ENCODE data around the gene RGMB. TPM values are rescaled to one million over a fixed set of nuclear protein-coding genes. Genes with fewer than 3 reads are reported as not detected.
A peak's percentile ranks its signal among the peaks of the same experiment; 100 is the strongest.

Gene RGMB
- total RNA-seq, 4 donors from 2014 or later, result 13.0 to 31.7 (median 14.2) TPM

DNA sequence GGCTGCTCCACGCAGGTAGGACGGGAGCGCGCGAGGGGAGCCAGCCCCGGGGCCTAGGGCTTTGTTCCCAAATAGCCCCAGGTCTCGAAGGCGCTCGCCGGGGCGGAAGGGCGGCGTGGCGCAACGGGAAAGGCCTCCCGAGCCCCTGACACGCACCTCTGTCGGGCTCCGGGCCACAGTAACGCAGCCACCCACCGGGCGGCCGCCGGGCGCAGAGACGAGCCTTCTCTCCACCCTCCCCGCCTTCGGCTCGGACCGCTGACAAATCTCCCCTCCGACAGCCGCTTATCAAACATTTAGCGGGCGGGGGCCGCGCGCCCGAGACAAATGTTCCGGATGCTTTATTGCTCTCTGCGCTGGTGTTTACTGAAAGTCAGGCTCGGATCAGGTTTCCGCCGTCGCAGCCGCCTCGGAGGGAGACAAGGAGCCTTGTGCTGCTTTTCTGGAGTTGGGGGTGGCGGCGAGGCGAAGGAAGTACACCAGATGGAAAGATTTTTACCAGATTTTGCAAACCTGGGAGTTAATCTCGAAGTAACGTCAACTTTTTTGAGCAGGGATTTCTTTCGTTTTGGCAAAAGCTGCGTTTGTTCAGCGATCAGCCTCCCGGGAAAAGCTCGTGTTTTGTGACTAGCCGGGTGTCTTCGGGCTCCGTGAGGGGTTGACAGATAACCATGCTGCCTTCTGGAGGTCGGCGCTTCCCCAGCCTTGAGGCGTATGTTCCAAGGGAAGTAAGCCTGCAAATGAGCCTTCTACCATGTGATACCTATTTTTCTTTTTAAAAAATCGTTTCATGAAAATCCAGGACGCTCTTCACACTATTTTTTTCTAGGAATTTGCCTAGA, 950 bp downstream of the RGMB start:
- H3K27me3 ChIP-seq, result peaks cover 0 to 4% (median 0%) of the 10 kb centered on the region in 4 donors
- no peaks in the 10 kb centered on the region for H3K36me3 ChIP-seq
- intact Hi-C loops (cut with DNase I), result no loop called here
- H3K4me3 ChIP-seq, result peak overlapping the region; percentile 74 to 92 (median 84)
- peak overlapping the region; percentile 94 to 97 (median 96) for H3K27ac ChIP-seq
- TF ChIP-seq, protein P1, sequence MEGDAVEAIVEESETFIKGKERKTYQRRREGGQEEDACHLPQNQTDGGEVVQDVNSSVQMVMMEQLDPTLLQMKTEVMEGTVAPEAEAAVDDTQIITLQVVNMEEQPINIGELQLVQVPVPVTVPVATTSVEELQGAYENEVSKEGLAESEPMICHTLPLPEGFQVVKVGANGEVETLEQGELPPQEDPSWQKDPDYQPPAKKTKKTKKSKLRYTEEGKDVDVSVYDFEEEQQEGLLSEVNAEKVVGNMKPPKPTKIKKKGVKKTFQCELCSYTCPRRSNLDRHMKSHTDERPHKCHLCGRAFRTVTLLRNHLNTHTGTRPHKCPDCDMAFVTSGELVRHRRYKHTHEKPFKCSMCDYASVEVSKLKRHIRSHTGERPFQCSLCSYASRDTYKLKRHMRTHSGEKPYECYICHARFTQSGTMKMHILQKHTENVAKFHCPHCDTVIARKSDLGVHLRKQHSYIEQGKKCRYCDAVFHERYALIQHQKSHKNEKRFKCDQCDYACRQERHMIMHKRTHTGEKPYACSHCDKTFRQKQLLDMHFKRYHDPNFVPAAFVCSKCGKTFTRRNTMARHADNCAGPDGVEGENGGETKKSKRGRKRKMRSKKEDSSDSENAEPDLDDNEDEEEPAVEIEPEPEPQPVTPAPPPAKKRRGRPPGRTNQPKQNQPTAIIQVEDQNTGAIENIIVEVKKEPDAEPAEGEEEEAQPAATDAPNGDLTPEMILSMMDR (IDR thresholded peaks at IDR 0.05), result peak in 1 of 6 experiments; percentile 3
- TF ChIP-seq POLR2A (IDR thresholded peaks at IDR 0.05), result peak in 1 of 4 donors; percentile 17
- DNase-seq, result peak; percentile 11
- H3K9me3 ChIP-seq, result no peaks in the 10 kb centered on the region
- WGBS, 2 donors, result 1% methylated on average over 15 to 32 of the region's 64 CpGs
- H3K4me1 ChIP-seq, result peaks cover 13 to 86% (median 32%) of the 10 kb centered on the region in 3 donors

DNA sequence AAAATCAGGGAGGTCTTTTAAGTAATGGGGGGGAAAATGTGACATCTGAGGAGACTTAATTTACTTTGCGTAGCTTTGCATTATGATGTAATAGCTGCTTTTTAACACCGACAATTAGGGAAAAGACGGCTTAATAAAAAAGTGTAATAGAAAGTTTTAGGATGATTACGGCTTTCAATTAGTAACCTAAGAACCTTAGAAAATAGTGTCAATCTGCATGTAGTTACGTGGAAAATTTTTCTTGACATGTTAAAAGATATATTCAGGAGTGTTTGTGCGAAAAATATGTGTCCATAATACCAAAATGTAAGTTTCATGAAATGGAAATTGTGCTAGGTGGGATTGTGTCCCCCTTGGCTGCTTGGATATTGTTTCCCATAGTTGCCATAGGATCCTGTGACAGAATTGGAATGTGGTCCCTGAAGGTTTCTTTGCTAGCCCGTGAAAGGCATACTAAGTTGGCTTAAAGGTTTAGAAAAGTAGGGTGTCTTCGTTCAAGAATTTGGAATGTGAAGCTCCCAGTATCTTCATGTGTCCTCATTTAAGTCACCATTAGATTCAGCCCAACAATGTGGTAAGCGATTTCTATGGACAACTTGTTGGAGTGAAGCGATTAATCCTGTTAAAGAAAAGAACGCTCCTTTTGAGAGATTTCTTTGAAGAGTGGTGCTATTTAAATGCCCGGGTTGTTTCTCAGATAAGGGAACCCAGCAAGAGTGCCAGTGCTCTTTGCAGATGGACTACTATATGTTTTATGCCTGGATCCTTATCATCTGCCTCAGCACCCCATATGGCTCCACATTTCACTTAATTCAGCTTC, 2.0 kb downstream of the RGMB start:
- Histone ChIP-seq H3K4me1 (peaks cover 13 to 86% (median 41%) of the 10 kb centered on the region in 3 donors), H3K9me3 (no peaks in the 10 kb centered on the region), H3K4me3 (peak overlapping the region; percentile 74 to 92 (median 84)), H3K36me3 (peaks cover 0 to 10% (median 0%) of the 10 kb centered on the region in 3 donors), H3K27me3 (no peaks in the 10 kb centered on the region), H3K27ac (peak overlapping the region; percentile 18 to 96 (median 94))
- TF ChIP-seq, protein P1 (IDR thresholded peaks at IDR 0.05), result no peak
- no peak for TF ChIP-seq POLR2A (IDR thresholded peaks at IDR 0.05)
- intact Hi-C loops (cut with DNase I), result no loop called here
- 38 to 40% methylated on average over 12 of the region's 12 CpGs for WGBS, 2 donors
- no peak for DNase-seq

DNA sequence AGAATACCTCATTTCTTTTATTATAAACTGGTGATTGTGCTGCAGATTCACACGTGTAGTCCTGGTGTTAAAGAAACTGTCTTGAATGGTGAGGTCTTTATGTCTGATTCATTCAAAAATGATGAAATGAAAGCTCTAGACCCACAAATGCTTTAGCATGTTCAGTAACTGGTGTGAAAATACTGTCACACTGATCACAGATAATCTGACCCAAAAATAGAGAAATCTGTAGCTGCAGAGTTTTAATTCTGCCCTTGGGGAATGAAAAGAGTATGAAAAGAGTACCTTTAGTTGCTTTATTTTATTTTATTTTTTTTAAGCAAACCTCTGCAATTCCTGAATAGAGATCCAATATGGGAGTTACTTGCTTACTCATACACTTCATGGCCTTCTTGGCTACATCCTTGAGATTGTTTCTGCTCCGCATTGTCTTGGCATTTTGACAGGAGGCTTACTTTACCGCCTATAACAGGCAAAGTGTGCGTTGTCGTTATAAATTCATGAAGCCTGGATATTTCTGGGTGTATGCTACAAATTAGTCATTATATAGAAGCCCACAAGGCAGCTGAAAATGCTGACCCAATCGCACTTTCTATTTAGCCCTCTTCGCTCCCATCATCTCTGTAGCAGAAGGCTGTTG, 2.7 kb downstream of the RGMB start:
- no peak for DNase-seq
- peak overlapping the region; percentile 18 to 96 (median 60) for H3K27ac ChIP-seq
- no peaks in the 10 kb centered on the region for H3K9me3 ChIP-seq
- H3K4me1 ChIP-seq, result peaks cover 13 to 86% (median 41%) of the 10 kb centered on the region in 3 donors
- WGBS, 2 donors, result 24 to 33% methylated on average over 7 of the region's 7 CpGs
- peak overlapping the region; percentile 74 to 92 (median 84) for H3K4me3 ChIP-seq
- no peaks in the 10 kb centered on the region for H3K27me3 ChIP-seq
- H3K36me3 ChIP-seq, result peaks cover 0 to 15% (median 0%) of the 10 kb centered on the region in 3 donors
- intact Hi-C loops (cut with DNase I), result no loop called here
- TF ChIP-seq, protein P1 (IDR thresholded peaks at IDR 0.05), result no peak
- no peak for TF ChIP-seq POLR2A (IDR thresholded peaks at IDR 0.05)

DNA sequence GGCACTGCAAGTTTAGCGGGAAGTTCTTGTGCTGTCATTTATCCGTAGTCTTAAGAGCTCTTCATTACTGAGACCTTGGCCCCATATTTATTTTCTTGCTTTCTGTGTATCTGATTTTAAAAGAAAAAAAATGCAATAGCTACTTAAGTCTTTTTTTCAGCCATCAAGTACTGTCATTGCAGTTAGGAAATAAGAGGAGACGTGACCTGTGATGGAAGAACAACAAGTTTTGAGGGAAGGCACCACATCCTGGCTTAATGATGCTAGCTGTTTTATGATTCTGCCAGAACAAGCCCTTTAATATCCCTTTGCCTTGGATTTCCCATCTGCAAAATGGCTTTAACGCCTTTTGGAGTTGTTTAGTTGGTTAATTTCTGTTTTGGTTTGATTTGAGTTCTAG, 3.8 kb downstream of the RGMB start:
- Histone ChIP-seq H3K4me1 (peaks cover 9 to 86% (median 36%) of the 10 kb centered on the region in 3 donors), H3K9me3 (no peaks in the 10 kb centered on the region), H3K27ac (peak overlapping the region in 2 of 4 donors; percentile 94 to 96), H3K27me3 (no peaks in the 10 kb centered on the region), H3K36me3 (peaks cover 0 to 20% (median 0%) of the 10 kb centered on the region in 3 donors), H3K4me3 (peak overlapping the region in 1 of 4 donors; percentile 87)
- TF ChIP-seq POLR2A (IDR thresholded peaks at IDR 0.05), result no peak
- TF ChIP-seq, protein P1 (IDR thresholded peaks at IDR 0.05), result no peak
- WGBS, 2 donors, result 71 to 90% methylated on average over 4 of the region's 4 CpGs
- intact Hi-C loops (cut with DNase I), result no loop called here
- no peak for DNase-seq
